Measurements from ENCODE around the gene AHDC1.

DNA sequence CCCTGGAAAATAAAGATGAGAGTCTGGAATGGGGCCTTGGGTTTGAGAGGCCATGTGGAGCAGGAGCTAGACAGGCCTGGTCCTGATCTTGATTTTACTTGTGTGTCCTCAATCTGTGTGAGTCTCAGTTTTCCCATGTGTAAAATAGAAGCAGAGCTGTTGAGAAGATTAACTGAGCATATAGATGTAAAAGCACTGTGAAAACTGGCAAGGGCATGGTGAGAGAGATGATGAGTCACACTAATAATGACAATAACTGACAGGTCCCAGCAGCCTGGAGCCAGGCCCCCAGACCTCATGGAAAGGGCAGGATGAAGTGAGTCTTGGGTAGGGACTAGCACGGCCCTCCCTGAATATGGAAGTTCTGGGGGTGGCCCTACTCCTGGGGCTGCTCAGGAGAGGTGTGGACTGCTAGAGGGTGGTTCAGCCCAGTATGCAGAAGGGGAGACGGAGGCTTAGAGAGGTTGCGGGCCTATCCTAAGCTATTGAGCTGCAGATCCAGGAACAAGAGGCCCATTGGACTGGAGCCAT lies 2.8 kb upstream of the AHDC1 start:
- TF ChIP-seq, protein P1, sequence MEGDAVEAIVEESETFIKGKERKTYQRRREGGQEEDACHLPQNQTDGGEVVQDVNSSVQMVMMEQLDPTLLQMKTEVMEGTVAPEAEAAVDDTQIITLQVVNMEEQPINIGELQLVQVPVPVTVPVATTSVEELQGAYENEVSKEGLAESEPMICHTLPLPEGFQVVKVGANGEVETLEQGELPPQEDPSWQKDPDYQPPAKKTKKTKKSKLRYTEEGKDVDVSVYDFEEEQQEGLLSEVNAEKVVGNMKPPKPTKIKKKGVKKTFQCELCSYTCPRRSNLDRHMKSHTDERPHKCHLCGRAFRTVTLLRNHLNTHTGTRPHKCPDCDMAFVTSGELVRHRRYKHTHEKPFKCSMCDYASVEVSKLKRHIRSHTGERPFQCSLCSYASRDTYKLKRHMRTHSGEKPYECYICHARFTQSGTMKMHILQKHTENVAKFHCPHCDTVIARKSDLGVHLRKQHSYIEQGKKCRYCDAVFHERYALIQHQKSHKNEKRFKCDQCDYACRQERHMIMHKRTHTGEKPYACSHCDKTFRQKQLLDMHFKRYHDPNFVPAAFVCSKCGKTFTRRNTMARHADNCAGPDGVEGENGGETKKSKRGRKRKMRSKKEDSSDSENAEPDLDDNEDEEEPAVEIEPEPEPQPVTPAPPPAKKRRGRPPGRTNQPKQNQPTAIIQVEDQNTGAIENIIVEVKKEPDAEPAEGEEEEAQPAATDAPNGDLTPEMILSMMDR (IDR thresholded peaks at IDR 0.05), result no peak
- no peak for TF ChIP-seq POLR2A (IDR thresholded peaks at IDR 0.05)
